ENCODE data around the gene NDUFA5.

NDUFA5 gene

GRCh38 chr7:123500878-123501489 lies 56.6 kb downstream of the NDUFA5 start:
- no peak for DNase-seq

GRCh38 chr7:123499211-123499970 lies 58.2 kb downstream of the NDUFA5 start:
- no peak for DNase-seq

GRCh38 chr7:123498601-123499000 lies 59.0 kb downstream of the NDUFA5 start:
- DNase-seq, result no peak

DNA sequence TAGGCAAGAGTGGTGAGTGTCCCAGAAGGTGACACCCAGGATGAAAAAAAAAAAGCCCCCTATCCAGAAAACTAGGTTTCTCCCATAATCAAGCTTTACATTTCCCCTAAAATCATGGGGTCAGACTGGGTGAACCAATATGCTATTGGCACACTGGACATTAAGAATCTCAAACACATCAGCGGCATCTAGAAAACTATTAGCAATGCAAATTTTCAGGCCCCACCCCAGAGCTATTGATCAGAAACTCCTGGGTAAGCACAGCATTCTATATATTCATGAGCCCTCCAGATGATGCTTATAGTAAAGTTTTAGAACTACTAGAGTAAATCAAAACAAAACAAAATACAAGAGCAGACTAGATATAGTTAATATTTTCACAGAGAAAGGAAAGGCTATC lies 59.6 kb downstream of the NDUFA5 start:
- DNase-seq, result no peak

GRCh38 chr7:123494193-123494796 lies 63.3 kb downstream of the NDUFA5 start:
- DNase-seq, result peak; percentile 36

DNA sequence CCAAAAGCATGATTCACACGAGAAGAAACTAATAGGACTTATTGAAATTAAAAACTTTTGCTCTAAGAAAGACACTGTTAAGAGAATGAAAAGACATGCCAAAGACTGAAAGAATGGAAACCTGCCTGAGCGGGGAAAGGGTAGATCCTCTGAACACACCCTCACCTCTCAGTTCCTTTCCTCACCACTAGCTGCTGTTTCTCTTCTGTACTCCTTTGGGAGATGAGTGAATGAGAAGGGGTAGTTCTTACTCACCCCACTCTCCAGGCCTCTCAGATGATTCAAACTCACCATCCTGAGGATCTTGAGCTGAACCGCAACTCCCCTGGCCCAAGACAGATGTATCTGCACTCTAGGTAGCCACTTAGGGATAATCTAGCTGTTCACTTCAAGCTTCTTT lies 65.1 kb downstream of the NDUFA5 start:
- DNase-seq, result no peak
